Renal cortical epithelial cell (primary cell): ENCODE results near the gene RBM20. TPM values are rescaled to one million over a fixed set of nuclear protein-coding genes. Genes with fewer than 3 reads are reported as not detected.

Experiments
- DNase-seq: peaks from one replicate; pipeline ENCODE4 v3.0.0-alpha.2; 2011; ENCODE audit warnings: low read depth
- total RNA-seq: library from RNA; depleted of rRNA; stranded (reverse); fragments of >200 nt; gene quantifications from 2 replicates; pipeline ENCODE4 v1.2.3, GENCODE V29; 2014

Gene RBM20
- total RNA-seq, 1 donor from 2014 or later, result 0.10 TPM

GRCh38 chr10:110788620-110789385 is 144.7 kb downstream of the RBM20 start:
- DNase-seq, result no peak

DNA sequence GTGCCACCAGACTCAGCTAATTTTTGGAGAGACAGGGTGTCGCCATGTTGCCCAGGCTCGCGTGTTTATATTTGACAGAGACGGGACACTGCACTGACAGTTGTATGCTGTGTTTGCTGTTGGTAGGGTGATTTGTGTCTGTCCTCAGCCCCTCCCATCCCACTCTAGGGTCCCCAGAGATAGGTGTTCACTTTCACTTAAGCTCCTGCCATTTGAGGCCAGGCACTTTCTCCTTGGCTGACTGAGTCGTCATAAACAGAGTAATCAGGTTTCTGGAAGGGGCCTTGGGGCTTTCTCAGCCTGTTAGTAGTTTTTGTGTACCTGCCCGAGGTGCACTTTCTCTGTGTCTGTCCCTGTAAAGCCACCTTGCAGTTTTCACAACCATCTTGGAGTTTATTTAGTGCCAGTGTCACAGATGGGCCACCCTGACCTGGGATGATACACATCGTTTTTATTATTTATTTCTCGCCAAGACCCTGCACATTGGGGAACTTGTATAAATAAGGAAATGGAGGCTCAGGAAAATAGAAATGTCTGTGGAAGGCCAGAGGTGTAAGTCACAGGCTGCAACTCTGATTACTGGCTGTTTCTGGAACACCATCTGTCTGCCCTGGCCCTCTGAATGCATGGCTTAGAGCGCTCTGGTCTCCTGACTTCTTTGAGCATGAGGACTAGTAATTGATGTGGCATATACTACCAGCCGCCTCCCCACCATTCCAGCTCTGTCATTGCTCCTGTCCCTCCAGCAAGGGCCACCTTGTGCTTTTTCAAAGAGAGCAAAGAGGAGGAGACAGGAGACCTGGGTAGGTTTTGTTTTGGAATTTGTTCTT is 145.7 kb downstream of the RBM20 start:
- DNase-seq, result no peak

DNA sequence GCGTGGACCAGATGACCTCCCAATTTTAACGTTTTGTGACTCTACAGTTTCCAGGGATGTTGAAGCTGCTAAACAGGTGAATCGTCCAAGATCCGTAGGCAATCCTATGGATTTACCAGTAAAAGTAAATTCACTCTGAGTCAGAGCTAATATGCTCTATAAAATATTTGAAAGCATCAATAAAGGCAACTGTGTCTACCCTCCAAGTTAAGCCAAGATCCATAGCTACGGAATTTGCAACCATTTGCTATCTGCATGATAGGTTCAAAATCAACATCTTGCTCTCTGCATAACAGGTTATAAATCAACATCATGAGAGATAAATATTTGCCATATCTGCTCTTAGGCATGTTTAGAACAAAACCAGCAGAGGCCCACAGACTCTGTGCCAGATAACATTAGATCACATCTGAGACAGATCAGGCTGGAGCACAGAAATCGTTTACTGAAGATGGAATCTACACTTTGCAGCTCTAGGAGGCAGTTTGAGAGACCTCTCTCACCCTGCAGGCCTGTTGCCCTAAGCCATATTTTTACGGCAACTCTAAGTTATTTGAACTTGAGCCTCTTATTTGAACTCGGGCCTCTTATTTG is 146.9 kb downstream of the RBM20 start:
- no peak for DNase-seq

GRCh38 chr10:110791541-110792073 is 147.5 kb downstream of the RBM20 start:
- no peak for DNase-seq

GRCh38 chr10:110792476-110793125 is 148.5 kb downstream of the RBM20 start:
- DNase-seq, result no peak

DNA sequence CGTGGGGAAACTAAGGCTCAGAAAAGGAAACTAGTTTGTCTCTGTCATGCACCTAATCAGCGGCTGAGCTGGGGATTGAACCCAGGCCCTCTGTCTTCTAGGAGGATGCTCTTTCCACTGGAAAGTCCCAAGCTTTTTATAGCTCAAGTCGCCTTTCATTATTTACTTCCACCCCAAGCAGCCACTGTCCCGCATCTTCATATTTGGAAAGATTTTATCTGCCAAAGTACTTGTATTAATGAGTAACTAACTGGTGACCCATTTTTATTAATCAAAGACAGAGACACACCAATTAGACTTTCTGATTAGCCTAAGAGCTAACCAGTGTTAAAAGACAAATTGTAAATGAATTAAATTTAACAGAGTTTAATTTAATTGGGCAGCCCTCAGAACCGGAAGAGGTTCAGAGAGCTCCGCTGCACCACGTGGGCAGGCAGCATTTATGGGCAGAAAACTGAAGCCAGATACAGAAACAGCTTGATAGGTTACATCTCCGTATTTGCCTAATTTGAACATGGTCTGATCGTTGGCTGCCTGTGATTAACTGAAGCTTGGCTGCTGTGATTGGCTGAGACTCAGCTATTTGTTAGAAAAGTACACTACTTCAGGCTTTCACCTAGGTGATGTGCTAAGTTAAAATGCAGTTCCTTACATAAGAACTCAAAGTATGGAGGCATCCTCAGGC is 149.1 kb downstream of the RBM20 start:
- peak; percentile 55 for DNase-seq

DNA sequence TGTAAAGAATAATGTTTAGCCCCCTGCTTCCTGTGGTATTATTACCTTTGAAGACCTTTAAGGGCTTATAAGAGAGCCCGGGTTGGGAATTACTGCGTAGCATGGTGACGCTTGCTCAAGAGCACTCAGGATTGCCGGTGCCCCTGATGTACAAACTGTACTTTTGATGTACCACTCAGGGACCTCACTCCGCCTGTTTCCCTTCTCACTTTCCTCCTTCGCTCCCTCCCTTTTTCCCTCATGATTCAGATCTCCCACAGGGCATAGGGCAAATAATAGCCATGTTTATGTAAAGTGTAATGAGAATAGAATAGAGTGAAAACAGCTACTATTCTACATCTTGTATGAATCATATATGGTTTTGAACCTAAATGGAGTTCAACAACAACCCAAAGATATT is 149.8 kb downstream of the RBM20 start:
- no peak for DNase-seq

DNA sequence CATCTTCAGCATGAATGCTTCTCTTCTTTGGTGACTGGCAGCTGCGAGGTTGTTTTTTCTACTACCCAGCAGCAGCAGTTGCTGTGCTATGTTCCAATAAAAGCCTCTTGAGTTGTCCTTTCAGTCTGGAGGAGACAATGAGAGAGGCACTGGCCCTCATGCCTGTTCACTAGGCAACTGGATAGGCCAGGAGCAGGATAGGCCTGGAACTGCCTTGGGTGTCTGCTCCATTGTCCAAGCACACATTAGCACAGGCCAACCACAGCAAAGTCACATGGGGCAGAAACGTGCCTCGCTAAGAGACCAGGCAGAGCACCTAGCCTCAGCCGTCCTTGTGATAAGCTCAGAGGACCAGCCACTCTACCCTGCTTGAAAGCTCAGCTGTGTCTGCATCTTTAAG is 150.7 kb downstream of the RBM20 start:
- no peak for DNase-seq

DNA sequence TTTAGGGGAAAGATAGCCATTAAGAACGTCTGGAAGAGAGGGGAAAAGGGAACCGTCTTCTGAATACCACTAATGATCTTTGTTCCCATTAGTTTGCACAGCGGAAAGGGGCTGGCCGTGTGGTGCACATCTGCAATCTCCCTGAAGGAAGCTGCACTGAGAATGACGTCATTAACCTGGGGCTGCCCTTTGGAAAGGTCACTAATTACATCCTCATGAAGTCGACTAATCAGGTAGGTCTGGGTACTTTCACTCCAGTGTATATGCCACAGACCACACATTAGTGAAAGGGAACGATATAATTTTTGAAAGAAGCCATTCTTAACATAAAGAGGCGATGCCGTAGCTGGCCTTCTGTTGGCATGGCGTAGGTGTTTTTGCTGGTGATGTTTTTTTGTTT is 153.3 kb downstream of the RBM20 start:
- DNase-seq, result no peak

DNA sequence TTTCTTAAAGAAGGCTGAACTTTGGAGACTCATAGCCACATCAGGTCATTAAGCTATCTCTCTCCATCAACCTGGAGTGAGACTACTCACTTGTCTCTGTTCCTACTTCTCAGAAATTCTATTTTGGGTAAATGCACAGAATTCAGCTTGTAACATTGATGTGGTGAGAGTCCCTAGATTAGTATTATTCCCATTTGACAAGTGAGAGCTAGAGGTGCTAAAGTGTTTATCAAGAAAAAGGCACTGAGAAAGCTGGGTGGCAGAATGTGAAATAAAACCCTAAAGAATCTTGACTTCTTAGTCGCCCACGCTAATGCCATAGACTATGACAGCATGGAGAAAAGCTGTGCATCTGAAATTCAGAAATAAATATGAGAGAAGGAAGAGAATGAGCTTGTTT is 154.2 kb downstream of the RBM20 start:
- no peak for DNase-seq

GRCh38 chr10:110802090-110802489 is 158.0 kb downstream of the RBM20 start:
- DNase-seq, result peak; percentile 92

- DNase-seq, result peak; percentile 95
Measured at GRCh38 chr10:110802551-110803238, 158.6 kb downstream of the RBM20 start.

DNA sequence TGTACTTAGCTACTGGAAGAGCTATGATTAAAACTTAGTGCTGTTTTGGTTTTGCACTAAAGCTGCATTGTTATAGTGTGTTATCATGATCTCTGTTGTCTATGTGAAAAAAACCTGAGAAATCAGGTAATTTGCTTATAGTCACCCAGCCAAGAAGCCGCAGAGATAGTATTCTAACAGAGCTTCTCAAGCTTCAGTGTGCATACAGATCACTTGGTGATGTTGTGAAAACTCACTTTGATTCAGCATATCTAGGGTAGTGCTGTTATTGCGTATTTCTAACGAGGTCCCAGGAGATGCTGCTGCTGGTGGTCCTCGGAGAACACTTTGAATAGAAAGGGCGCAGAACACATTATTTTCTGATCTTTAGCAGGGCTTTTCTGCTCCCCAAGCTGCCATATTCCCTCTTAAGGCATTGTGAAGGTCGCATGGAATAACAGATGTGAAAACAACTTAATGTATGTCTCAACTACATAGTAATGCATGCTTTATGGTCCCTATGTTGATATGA is 159.2 kb downstream of the RBM20 start:
- DNase-seq, result no peak

DNA sequence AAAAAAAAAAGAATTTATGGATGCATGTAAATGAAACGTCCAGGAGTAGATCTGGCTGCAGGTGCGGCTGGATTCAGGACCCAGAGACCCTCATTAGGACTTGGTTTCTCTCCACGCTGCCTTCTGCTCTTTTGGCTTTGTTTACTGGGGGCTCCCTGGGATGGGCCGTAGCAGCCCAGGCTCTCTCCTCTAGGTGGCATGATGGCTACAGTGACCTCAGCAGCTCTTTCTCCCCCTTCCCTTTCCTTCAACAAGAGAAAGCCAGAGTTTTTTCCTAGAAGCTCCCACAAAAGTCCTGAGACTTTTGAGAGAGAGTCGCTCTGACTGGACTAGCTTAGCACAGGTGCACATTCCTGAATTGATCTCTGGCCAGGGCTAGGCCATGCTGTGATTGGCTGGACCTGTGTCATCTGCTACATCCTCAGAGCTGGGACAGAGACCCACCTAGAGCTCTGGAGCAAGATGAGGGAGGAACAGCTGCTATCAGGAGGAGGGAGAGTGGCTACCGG is 159.7 kb downstream of the RBM20 start:
- DNase-seq, result peak; percentile 43

DNA sequence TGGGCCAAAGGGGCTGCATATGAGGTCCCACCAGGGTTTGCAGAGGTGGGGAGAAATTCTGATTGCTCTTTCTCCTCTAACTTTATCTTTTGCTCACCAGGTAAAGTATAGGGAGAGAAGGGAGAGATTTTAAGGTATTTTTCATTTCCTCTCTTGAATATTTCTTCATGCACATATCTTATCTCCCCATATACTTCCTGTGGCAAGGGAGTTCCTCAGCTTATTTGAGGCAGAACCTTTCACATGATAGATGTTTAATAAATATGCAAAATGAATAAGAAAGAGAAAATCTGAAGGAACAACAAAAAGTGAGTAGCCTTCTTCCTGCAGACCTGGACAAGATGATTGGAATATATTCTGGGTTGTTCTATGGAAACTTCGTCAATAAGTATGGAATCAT is 160.2 kb downstream of the RBM20 start:
- DNase-seq, result no peak

DNA sequence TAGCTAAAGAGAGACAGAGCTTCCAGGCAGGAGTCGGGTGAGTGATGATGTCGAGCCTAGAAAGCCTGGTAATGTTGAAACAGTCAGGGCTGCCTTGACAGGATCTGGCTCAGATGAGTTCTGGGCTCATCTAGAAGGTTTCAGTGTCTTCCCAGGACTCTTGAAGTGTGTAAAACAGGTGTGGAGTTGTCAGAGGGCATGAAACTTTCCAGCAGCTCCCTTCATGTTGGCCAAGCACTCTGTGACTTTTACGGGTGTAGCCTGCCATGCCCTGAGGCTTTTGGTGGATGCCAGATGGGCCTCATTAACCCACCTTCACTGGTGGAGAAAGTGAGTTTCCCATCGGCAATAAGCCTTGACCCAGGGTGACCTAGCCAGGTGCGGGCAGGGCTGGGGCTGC is 161.2 kb downstream of the RBM20 start:
- DNase-seq, result peak; percentile 30

DNA sequence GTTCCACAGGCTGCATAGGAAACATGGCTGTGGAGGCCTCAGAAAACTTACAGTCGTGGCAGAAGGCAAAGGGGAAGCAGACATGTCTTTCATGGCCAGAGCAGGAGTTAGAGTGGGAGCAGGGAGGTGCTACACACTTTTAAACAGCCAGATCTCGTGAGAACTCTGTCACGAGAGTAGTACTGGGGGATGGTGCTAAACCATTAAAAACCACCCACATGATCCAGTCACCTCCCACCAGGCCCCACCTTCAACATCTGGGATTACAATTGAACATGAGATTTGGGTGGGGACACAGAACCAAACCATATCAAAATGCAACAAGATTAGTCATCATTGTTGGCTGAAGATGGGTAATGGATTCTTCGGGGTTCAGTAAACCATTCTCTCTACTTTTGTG is 162.2 kb downstream of the RBM20 start:
- DNase-seq, result no peak

DNA sequence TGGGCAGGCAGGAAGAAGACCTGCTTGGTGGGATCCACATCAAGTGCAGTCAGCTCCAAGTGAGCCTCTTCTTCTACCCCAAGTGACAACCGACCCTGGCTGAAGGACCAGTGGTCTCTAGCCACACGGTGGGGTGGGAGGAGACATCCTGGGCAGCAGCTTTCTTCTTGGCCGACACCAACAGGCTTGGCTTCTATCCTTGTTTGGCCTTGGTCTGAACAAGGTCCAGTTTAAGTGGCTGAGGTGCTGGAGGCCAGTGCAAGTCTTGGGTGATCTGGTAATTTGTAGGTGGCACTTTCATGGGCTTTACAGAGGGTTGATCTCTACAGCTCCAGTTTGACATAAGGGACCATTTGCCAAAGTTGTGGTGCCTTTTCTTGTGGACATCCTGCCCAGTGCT is 164.0 kb downstream of the RBM20 start:
- DNase-seq, result no peak

DNA sequence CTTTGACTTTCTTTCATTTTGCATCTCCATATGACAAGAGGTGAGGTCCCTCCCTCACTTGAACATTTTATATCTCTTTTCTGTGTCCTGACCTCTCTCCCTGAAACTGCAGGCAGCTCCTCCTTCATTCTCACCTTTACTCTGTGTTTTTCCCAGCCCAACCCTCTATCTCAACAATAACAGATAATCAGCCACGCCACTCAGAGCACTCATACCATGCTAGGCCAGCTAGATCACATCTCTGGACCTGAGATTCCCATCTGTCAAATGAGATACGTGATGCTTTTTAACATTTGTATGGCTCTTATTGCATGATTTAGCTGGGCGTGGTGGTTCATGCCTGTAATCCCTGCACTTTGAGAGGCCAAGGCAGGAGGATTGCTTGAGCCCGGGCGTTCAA is 164.5 kb downstream of the RBM20 start:
- DNase-seq, result no peak

- DNase-seq, result no peak
Measured at GRCh38 chr10:110810625-110811024, 166.5 kb downstream of the RBM20 start.
